Smooth muscle cell of the brain vasculature (primary cell): ENCODE results near the gene FNTB.

ENCODE experiments used
- DNase-seq: peaks from one replicate; pipeline ENCODE4 v3.0.0-alpha.2; 2012; ENCODE audit warnings: low read depth, low spot score

The FNTB gene

DNA sequence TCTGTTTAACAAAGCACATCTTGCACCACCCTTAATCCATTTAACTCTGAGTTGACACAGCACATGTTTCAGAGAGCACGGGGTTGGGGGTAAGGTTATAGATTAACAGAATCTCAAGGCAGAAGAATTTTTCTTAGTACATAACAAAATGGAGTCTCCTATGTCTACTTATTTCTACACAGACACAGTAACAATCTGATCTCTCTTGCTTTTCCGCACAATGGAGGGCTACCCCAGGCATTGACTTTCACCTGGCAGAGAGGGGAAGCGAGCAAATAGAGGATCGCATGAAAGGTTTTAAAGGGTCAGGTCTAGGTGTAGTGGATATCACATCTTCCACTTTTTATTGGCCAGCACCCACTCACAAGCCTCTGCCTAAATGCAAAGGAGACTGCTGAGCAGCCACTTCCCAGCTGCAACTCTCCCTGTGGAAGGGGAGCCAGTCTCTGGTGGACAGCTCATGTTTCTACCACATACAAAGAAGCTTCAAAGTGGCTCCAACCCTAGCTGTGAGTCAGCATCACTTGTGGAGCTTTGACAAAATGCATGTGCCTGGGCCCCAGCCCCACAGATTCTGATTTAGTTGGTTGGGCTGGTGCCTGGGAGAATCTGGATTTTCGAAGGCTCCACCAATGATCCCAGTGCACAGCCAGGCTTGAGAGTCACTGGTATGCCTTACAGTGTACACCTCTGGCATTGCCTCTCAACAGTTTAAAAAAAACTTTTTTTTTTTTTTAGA lies 7.2 kb upstream of the FNTB start:
- no peak for DNase-seq

DNA sequence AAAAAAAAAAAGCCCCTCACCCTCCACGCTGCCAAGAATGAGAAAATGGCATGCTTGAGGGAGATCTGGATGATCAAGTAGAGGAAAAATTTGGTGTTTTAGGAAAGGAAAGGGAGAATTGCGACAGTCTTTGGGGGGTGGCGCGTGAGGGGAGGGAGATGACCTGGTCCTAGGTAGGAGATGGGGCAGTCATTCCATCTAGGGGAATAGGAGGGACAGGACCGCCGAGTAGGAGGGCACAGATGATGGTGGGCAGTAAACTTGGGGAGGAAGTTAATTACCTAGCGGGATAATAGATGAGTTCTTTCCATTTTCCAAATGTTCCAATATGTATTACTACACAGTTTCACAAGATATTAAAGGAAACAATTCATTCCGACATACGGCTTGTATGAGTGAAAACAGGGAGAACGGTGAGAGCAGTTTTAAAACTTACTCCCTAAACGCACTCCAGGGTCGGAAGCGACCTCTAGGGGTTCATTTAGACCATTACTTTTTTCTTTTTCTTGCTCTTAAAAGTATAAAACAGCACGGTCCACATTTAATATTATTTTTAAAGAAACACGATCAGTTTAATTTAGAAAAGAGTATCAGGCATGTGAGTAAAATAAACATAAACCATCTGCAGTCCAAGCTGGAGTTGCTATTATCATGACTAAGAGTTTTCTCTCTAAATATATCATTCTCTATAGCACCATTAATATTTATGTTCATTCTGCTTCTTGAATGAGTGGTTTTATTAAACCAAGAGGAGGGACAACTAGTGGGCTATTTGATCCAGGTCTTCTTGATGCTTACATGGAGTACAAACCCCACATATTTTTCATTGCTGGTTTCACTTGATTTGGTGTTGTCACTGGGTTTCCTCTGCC lies 3.0 kb upstream of the FNTB start:
- peak; percentile 41 for DNase-seq

GRCh38 chr14:64987438-64987767 lies 708 bp downstream of the FNTB start:
- DNase-seq, result no peak

- DNase-seq, result no peak
These were observed 3.6 kb downstream of the FNTB start for GRCh38 chr14:64990296-64990695.

DNA sequence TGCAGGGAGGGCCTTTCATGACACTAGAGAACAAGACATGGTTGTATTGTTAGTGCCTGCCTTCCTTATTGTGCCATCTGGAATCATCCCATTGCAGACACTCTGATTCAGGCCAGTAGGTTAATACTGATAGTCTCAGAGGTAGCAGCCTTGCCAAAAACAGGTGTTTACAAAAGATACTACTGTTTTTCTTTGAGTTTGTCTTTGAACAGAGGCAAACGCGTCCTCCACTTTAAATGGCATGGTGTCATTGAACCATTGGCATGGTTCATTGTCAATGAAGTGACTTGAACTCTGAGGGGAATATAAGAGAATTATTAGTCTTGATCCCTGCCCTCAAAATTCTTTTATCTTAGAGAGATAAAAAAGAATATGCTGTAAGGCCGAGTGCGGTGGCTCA lies 4.2 kb downstream of the FNTB start:
- DNase-seq, result no peak

- no peak for DNase-seq
These were observed 5.7 kb downstream of the FNTB start for GRCh38 chr14:64992328-64992885.

DNA sequence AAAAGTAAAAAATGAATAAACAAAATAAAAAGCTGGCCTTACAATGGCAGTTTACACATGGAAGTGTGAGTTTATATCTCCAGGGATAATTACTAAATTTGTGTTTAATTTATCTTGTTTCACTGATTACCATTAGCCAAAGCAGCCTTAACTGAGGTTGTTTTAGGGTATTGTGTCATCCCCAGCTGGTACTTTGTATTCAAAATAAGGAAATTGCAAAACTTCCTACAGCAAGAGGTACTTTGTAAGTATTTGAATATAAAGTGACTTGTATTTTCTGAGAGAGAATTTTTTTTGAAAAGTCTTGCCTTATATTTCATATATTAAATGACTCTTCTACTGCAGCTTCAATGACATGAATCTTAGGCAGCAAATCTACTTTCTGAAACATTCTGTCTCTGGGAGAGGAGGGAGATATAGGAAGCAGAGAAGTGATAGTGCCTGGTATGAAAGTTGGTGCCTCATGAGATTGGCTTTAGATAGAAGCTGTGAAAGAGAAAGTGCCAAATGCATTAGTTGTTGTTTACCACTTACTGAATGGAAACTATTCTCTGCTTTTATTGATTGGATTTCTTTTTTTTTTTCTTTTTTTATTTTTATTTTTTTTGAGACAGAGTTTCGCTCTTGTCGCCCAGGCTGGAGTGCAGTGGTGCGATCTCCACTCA lies 6.7 kb downstream of the FNTB start:
- no peak for DNase-seq

GRCh38 chr14:64994540-64994939 lies 7.8 kb downstream of the FNTB start:
- DNase-seq, result no peak

DNA sequence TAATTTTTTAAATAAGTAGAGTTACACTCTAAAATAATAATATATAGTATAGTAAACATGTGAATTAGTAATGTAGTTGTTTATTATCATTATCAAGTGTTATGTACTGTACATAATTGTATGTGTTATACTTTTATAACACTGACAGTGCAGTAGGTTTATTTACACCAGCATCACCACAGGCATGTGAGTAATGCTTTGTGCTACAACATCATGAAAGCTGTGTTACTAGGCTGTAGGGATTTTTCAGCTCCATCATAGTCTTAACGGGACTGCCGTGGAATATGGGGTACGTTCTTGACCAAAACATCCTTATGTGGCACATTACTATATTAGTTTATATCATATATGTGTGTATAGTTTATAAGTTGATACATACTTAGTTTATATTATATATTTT lies 8.6 kb downstream of the FNTB start:
- no peak for DNase-seq

DNA sequence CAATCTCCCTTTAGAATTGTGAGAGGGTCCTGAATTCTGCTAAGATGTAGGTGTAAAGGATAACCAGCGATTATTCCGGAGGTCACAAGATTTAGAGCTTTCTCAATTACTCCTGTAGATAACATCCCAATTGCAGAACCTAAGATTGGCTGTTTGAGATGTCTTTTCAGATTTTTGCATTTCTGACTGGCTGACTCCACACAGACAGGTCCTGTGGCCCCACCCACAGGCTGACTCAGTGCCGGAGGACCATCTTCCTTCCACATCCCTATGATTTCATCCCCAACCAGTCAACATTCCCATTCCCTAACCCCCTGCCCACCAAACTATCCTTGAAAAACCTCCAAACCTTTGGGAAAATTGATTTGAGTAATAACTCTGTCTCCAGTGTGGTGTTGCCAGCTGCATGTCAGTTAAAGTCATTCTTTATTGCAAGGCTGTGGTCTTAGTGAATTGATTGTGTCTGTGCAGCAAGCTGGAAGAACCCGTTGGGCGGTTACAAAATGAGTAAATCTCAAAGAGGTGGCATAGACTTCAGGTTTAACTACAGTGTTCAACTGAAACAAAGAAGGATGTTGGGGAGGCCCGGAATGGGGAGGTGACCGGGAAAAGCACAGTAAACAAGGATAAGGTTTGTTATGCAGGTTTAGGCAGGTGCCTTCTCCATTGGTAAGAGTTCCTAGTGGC lies 10.6 kb downstream of the FNTB start:
- no peak for DNase-seq

DNA sequence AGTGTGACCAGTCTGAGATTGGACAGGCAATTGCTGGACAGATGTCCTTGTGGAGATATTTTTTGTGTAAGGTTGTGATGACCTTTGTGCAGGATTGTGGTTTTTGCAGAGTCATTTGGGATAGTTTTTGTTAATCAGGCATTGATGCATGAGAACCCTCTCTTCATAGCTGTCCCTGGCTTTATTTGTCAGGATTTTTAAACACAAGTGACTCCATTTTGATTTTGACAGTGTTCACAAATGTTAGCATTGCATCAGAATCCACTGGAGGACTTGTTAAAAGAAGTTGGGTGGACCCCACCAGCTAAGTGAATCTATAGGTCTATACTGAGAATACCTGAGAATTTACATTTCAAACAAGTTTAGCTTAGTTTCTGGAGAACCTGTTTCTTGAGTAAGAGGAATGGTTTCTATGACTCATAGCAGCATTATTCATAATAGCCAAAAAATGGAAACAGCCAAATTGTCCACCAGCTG lies 11.8 kb downstream of the FNTB start:
- no peak for DNase-seq

DNA sequence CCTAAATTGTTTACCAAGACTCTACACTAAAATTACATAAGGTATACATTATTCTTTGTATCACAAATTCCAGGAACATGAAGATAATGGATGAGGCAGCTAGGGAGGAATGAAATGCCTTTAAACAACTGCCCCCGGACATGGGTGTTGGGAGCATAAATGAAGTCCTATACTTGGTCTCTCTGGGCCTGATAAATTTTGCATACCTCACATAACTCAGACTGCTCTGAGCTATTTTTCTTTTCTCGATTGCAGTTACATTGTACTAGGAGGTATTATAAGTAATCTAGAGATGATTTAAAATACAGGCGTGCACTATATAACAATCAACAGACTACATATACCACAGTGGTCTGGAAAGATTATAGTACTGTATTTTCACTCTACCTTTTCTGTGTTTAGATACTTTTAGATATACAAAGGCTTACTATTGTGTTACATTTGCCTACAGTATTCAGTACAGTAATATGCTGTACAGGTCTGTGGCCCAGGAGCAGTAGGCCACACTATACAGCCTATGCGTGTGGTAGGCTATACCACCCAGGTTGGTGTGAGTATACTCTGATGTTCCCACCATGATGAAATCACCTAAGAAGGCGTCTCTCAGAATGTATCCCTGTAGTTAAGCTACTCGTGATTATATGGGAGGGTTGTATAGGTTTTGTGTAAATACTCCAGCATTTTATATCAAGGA lies 14.3 kb downstream of the FNTB start:
- DNase-seq, result no peak

- DNase-seq, result no peak
These were observed 15.0 kb downstream of the FNTB start for GRCh38 chr14:65001723-65002122.

DNA sequence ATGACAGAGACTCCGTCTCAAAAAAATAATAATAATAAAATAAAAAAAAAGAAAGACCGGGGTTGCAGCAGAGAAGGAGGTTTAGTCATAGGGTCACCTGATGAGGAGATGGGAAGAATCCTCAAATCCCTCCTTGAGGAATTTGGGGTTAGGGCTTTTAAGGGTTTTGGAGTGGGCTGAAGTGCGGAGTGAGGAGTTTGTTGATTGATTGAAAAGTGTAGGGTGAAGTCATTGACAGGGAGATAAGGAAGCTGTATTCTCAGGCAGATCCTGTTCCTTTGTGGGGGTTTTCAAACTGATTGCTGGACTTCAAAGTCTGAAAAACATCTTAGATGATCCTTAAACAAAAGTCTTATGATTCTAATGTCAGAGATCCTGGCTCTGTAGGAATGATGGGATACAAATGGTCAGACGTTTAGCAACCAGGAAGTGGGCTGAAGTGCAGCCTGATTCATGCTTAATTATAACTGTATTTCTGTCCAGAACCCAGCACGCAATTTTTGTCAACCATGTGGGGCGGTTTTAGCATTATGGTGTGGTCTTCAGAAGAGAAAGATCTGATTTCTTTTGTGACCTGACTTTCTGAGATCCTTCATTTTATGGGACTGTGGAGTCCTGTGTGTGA lies 16.0 kb downstream of the FNTB start:
- no peak for DNase-seq

- DNase-seq, result no peak
These were observed 16.7 kb downstream of the FNTB start for GRCh38 chr14:65003394-65003793.

- DNase-seq, result no peak
These were observed 19.6 kb downstream of the FNTB start for GRCh38 chr14:65006261-65006721.

DNA sequence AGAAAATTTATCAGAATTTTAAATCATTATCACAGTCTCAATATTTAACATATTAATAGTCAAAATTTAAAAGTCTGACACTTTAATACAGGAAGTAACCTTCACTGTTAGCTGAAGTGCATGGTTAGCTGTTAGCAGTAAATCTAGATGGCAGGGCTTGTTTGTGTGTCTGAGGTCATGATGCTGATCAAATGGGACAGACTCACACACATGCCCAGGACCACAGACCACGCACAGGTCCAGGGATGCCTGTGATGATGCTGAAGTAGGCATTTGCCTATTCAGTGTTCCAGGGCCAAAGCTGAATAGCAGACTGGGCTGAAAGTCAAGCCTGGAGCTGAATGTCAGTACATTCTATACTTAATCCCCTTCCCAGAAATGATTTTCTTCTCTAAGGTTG lies 20.5 kb downstream of the FNTB start:
- no peak for DNase-seq

DNA sequence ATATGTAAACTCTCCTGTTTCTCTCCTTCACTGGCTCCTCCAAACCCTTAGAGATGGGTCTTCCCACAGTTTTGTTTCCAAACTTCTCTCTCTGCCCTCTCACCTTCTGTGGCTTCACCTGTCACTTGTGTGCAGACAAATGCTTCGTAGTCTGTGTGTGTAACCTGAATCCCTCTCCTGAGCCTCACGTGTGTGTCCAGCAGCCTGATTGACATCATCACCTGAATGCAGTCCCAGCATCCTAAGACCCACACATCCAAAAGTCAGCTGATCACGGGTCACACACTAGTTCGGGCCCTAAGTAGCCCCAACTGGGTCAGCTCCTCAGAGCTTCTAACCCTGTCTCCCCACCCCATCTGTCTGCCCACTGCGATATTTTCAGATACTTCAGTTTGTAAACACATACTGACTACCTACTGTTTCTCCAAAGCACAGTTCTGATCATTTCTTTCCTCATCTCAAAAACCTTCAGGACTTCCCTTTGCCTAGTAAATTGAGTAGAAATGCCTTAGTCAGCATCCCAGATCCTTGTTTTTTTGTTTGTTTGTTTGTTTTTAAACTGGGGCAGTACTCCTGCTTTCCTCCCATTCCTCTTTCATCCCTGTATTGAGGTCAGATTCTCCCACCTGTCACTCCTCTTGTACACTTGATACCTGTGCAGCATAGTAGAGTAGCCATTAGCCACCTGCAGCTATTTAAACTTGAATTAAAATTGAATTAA lies 23.7 kb downstream of the FNTB start:
- DNase-seq, result no peak

DNA sequence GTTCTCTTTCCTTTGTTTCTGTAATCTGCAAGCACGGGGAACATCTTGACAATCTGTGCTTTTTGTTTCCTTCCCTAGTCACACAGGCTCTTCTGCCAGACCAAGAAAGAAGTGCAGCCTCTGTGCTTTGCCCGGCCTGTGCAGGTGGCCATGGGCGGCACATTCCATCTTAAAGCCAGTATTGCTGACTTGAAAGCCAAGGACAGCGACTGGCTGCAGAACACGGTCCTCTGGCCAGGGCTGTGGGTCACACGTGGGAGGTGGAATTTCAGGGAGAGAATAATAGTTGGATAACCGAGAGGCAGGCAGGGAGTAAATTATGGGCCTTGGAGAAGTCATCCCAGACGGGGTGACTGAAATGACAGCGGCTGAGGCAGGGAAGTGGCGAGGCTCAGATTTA lies 24.8 kb downstream of the FNTB start:
- DNase-seq, result no peak

DNA sequence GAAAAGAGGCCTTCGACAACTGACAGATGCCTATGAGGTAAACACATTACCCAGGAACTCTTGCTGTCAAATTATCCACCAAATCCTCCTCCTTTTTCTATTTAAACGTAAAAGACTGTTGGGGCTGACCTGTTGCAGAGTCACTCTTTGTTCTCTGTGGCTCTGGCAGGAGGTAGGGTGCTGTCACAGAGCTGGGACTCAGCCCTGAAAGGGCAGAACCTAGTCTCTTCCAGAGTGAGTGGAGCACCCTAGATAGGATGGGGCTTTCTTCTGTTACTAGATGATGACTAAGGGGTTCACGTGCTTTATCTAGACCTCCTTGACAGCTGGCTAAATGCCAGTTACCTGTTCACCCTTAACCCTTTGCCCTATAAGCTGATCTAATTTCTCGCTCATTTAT lies 25.7 kb downstream of the FNTB start:
- no peak for DNase-seq
